HepG2 (cell line): ENCODE data around the gene MASP2. TPM values are rescaled to one million over a fixed set of nuclear protein-coding genes. Genes with fewer than 3 reads are reported as not detected.

ENCODE experiments used
- CBFB ChIP-seq: sonication (generic); formaldehyde crosslinking; IDR thresholded peaks from 2 replicates; pipeline ENCODE4 v1.4.0; 2020; ENCODE audit warnings: missing genetic modification reagents
- GABPB1 ChIP-seq: IDR thresholded peaks from 2 replicates; pipeline ENCODE4 v1.6.1; 2016; ENCODE audit warnings: mild to moderate bottlenecking, missing genetic modification reagents, moderate library complexity, missing compliant biosample characterization
- KLF16 ChIP-seq, 2 experiments: sonication (generic) in 1 of 2; formaldehyde crosslinking in 1 of 2; IDR thresholded peaks; 2 replicates each; pipeline versions ENCODE4 v1.6.1 to v1.8.0; 2016 to 2023; ENCODE audit warnings: missing genetic modification reagents in 2 of 2, missing compliant biosample characterization in 1 of 2
- NKX3-1 ChIP-seq: sonication (generic); formaldehyde crosslinking; IDR thresholded peaks from 2 replicates; pipeline ENCODE4 v1.5.0; 2020; ENCODE audit warnings: missing genetic modification reagents
- RARG ChIP-seq: sonication (generic); formaldehyde crosslinking; IDR thresholded peaks from 2 replicates; pipeline ENCODE4 v1.4.0; 2020; ENCODE audit warnings: low read depth, mild to moderate bottlenecking, missing genetic modification reagents
- SIN3A ChIP-seq: IDR thresholded peaks from 2 replicates; pipeline ENCODE4 v1.6.1; 2011; ENCODE audit warnings: low read depth, mild to moderate bottlenecking, control low read depth, low read length, borderline replicate concordance
- ZNF230 ChIP-seq: sonication (generic); formaldehyde crosslinking; IDR thresholded peaks from 2 replicates; pipeline ENCODE4 v1.4.0; 2020; ENCODE audit warnings: mild to moderate bottlenecking, missing genetic modification reagents
- ZNF619 ChIP-seq: sonication (generic); formaldehyde crosslinking; IDR thresholded peaks from 2 replicates; pipeline ENCODE4 v1.4.0; 2020; ENCODE audit warnings: mild to moderate bottlenecking, missing genetic modification reagents
- polyA plus RNA-seq, 8 experiments: library from polyadenylated mRNA; depleted of rRNA in 3 of 8; stranded (reverse) in 7 of 8; unstranded in 1 of 8; fragments of >200 nt; fragmentation: Illumina TruSeq in 4 of 8; extraction: Trizol in 4 of 8; gene quantifications; 2 replicates each; pipeline versions ENCODE4 v1.2.1 to v1.2.3, GENCODE V29; 2011 to 2016; ENCODE audit warnings: low read depth in 4 of 8, missing spikeins in 1 of 8, mixed read lengths in 1 of 8; ENCODE audit not compliant: insufficient read depth in 1 of 8
- total RNA-seq, 5 experiments: library from RNA; depleted of rRNA; stranded (reverse); fragments of >200 nt; fragmentation: Illumina TruSeq; extraction: Trizol; gene quantifications; 2 replicates each; pipeline ENCODE4 v1.2.3, GENCODE V29; 2016; ENCODE audit warnings: low read depth in 1 of 5
- TF ChIP-seq, protein P1 (sequence below), 2 experiments: sonication (generic) in 1 of 2; formaldehyde crosslinking in 1 of 2; IDR thresholded peaks; 2 replicates each; pipeline versions ENCODE4 v1.6.1 to v1.9.0; 2014 to 2022; ENCODE audit warnings: antibody characterized with exemption in 1 of 2, borderline replicate concordance in 1 of 2, inconsistent platforms in 1 of 2, low read depth in 1 of 2, missing genetic modification reagents in 1 of 2
- TF ChIP-seq, protein P2 (sequence below): sonication (generic); formaldehyde crosslinking; conservative IDR thresholded peaks from 2 replicates; pipeline ENCODE4 v1.5.0; 2020; ENCODE audit warnings: missing genetic modification reagents
- TF ChIP-seq, protein P3 (sequence below): sonication (generic); formaldehyde crosslinking; IDR thresholded peaks from 2 replicates; pipeline ENCODE4 v1.5.1; 2020; ENCODE audit warnings: mild to moderate bottlenecking, missing genetic modification reagents, moderate library complexity
- TF ChIP-seq, protein P4 (sequence below): sonication (generic); formaldehyde crosslinking; IDR thresholded peaks from 2 replicates; pipeline ENCODE4 v1.8.0; 2022; ENCODE audit warnings: mild to moderate bottlenecking, missing genetic modification reagents, moderate library complexity
- TF ChIP-seq, protein P5 (sequence below): sonication (generic); formaldehyde crosslinking; IDR thresholded peaks from 2 replicates; pipeline ENCODE4 v1.5.1; 2020; ENCODE audit warnings: missing genetic modification reagents, mild to moderate bottlenecking, borderline replicate concordance

The MASP2 gene
- total and polyA plus RNA-seq, 2 of the 13 experiments (the other 11 are each of a cell fraction or from before 2014, with no cell fraction given), result 7.1 to 11.8 TPM

DNA sequence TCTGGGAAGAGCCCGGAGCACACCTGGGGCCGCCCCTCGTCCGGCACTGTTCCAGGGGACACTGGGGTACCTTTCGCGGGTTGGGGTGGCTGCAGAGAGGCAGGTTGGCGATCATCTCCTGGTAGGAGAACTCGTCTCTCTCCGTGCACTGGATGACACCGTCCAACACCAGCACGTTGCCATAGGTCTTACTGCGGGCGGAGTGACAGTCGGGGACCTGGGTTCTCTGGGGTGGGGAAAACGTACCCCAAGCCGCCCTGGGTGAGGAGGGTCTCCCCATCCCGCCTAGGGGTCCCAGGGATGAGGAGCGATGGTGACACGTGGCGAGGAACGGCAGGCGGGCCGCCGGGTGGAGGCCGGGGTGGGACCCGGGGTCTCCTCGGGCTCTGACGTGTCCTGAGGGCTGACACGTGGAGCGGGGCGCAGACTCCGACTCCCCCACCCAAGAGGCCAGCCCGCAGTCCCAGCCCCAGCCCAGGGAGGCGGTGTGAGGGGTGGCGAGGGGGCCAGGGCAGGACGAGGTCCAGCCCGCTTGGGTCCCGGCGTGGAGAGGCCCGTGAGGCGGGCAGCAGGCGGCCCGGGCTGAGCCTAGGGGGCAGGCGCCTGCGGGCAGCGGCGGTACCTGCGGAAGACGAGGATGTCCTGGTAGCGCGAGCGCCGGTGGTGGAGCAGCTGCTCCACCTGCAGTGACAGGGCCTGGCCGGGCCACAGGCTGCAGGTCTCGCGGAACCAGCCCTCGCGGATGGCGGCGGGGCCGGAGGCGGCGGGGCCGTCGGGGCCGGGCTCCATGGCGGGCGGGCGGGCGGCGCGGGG is 12.3 kb upstream of the MASP2 start (continued):
- TF ChIP-seq, protein P1, sequence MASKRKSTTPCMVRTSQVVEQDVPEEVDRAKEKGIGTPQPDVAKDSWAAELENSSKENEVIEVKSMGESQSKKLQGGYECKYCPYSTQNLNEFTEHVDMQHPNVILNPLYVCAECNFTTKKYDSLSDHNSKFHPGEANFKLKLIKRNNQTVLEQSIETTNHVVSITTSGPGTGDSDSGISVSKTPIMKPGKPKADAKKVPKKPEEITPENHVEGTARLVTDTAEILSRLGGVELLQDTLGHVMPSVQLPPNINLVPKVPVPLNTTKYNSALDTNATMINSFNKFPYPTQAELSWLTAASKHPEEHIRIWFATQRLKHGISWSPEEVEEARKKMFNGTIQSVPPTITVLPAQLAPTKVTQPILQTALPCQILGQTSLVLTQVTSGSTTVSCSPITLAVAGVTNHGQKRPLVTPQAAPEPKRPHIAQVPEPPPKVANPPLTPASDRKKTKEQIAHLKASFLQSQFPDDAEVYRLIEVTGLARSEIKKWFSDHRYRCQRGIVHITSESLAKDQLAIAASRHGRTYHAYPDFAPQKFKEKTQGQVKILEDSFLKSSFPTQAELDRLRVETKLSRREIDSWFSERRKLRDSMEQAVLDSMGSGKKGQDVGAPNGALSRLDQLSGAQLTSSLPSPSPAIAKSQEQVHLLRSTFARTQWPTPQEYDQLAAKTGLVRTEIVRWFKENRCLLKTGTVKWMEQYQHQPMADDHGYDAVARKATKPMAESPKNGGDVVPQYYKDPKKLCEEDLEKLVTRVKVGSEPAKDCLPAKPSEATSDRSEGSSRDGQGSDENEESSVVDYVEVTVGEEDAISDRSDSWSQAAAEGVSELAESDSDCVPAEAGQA (IDR thresholded peaks at IDR 0.05; ENCODE audit: low read depth), result no peak
- TF ChIP-seq, protein P1 (CRISPR knock-in tag; IDR thresholded peaks at IDR 0.05; ENCODE audit: borderline replicate concordance), result peak; percentile 36; the same call in 1 of the 2 replicates
- TF ChIP-seq ZNF230 (CRISPR knock-in tag) (no peak), KLF16 (CRISPR knock-in tag; IDR thresholded peaks at IDR 0.05) (peak in 1 of 2 experiments; percentile 40; a peak in 1 of 4 replicates), RARG (CRISPR knock-in tag) (no peak), SIN3A (peak; percentile 18; the same call in 1 of the 2 replicates), GABPB1 (CRISPR knock-in tag) (no peak), ZNF619 (CRISPR knock-in tag) (no peak), CBFB (CRISPR knock-in tag) (no peak), NKX3-1 (CRISPR knock-in tag) (peak; percentile 47; the same call in 1 of the 2 replicates)
- TF ChIP-seq, protein P2, sequence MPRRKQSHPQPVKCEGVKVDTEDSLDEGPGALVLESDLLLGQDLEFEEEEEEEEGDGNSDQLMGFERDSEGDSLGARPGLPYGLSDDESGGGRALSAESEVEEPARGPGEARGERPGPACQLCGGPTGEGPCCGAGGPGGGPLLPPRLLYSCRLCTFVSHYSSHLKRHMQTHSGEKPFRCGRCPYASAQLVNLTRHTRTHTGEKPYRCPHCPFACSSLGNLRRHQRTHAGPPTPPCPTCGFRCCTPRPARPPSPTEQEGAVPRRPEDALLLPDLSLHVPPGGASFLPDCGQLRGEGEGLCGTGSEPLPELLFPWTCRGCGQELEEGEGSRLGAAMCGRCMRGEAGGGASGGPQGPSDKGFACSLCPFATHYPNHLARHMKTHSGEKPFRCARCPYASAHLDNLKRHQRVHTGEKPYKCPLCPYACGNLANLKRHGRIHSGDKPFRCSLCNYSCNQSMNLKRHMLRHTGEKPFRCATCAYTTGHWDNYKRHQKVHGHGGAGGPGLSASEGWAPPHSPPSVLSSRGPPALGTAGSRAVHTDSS (CRISPR knock-in tag), result no peak
- TF ChIP-seq, protein P3, sequence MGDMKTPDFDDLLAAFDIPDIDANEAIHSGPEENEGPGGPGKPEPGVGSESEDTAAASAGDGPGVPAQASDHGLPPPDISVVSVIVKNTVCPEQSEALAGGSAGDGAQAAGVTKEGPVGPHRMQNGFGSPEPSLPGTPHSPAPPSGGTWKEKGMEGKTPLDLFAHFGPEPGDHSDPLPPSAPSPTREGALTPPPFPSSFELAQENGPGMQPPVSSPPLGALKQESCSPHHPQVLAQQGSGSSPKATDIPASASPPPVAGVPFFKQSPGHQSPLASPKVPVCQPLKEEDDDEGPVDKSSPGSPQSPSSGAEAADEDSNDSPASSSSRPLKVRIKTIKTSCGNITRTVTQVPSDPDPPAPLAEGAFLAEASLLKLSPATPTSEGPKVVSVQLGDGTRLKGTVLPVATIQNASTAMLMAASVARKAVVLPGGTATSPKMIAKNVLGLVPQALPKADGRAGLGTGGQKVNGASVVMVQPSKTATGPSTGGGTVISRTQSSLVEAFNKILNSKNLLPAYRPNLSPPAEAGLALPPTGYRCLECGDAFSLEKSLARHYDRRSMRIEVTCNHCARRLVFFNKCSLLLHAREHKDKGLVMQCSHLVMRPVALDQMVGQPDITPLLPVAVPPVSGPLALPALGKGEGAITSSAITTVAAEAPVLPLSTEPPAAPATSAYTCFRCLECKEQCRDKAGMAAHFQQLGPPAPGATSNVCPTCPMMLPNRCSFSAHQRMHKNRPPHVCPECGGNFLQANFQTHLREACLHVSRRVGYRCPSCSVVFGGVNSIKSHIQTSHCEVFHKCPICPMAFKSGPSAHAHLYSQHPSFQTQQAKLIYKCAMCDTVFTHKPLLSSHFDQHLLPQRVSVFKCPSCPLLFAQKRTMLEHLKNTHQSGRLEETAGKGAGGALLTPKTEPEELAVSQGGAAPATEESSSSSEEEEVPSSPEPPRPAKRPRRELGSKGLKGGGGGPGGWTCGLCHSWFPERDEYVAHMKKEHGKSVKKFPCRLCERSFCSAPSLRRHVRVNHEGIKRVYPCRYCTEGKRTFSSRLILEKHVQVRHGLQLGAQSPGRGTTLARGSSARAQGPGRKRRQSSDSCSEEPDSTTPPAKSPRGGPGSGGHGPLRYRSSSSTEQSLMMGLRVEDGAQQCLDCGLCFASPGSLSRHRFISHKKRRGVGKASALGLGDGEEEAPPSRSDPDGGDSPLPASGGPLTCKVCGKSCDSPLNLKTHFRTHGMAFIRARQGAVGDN, result peak; percentile 58
- TF ChIP-seq, protein P4, sequence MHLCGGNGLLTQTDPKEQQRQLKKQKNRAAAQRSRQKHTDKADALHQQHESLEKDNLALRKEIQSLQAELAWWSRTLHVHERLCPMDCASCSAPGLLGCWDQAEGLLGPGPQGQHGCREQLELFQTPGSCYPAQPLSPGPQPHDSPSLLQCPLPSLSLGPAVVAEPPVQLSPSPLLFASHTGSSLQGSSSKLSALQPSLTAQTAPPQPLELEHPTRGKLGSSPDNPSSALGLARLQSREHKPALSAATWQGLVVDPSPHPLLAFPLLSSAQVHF (CRISPR knock-in tag), result no peak
- TF ChIP-seq, protein P5, sequence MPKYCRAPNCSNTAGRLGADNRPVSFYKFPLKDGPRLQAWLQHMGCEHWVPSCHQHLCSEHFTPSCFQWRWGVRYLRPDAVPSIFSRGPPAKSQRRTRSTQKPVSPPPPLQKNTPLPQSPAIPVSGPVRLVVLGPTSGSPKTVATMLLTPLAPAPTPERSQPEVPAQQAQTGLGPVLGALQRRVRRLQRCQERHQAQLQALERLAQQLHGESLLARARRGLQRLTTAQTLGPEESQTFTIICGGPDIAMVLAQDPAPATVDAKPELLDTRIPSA, result peak; percentile 68; the same call in 1 of the 2 replicates
